ENCODE measurements around the gene PLEKHB1. TPM values are rescaled to one million over a fixed set of nuclear protein-coding genes. Genes with fewer than 3 reads are reported as not detected.
A peak's percentile ranks its signal among the peaks of the same experiment; 100 is the strongest.

PLEKHB1 gene
- total RNA-seq, 1 experiment from 2014 or later, result 37.1 TPM

- H3K14ac ChIP-seq (ENCODE audit: insufficient read depth, low read length), result no peak overlapping the region
- no peak overlapping the region for H4K91ac ChIP-seq (ENCODE audit: insufficient read length, low read depth, low read length)
- 100% methylated on average over 3 of the region's 20 CpGs for WGBS (ENCODE audit: extremely low coverage, insufficient read length, low lambda C conversion rate)
- no peak overlapping the region for H3K23ac ChIP-seq (ENCODE audit: insufficient read length, low read depth, low read length)
- peaks cover 27 to 39% of the 10 kb centered on the region in 2 experiments for H3K4me1 Mint-ChIP-seq
- no peak overlapping the region for H2BK12ac ChIP-seq (ENCODE audit: insufficient read length, low read depth, low read length)
- no peak overlapping the region for H2BK15ac ChIP-seq (ENCODE audit: low read depth, low read length)
- peaks cover 10% of the 10 kb centered on the region for H3K23me2 ChIP-seq (ENCODE audit: insufficient read length, low read depth, low read length, poor library complexity, severe bottlenecking)
- no peaks in the 10 kb centered on the region for H3K27me3 Mint-ChIP-seq (ENCODE audit: low read depth)
- peak overlapping the region; percentile 86 to 98 (median 92) for H3K27ac Mint-ChIP-seq
- no peak overlapping the region for H2BK20ac ChIP-seq (ENCODE audit: low read depth, low read length, poor library complexity, severe bottlenecking)
- H3K56ac ChIP-seq (ENCODE audit: insufficient read length, low read depth, low read length), result no peak overlapping the region
- peak overlapping the region; percentile 44 for H3K4me2 ChIP-seq (ENCODE audit: insufficient read depth, insufficient read length, low read length)
- H4K5ac ChIP-seq (ENCODE audit: insufficient read length, low read depth, low read length), result no peak overlapping the region
- no peaks in the 10 kb centered on the region for H3K9me3 ChIP-seq (ENCODE audit: control insufficient read depth, low read depth, low read length)
- no peak overlapping the region for H4K8ac ChIP-seq (replicated peaks; ENCODE audit: insufficient read length, low read depth, low read length)
- no peak for TF ChIP-seq CTCF (conservative IDR thresholded peaks at IDR 0.05)
- H3K9ac ChIP-seq (ENCODE audit: extremely low read depth, insufficient read length, low read length), result peak overlapping the region; percentile 10
- H2BK120ac ChIP-seq (ENCODE audit: low read depth, low read length, poor library complexity, severe bottlenecking), result no peak overlapping the region
- H2AK5ac ChIP-seq (ENCODE audit: insufficient read length, low read length), result no peak overlapping the region
- H2AFZ ChIP-seq (ENCODE audit: low read length), result no peak overlapping the region
- no peak overlapping the region for H3T11ph ChIP-seq (ENCODE audit: low read length)
- no peak overlapping the region for H3K18ac ChIP-seq (ENCODE audit: insufficient read length, low read depth, low read length)
- DNase-seq, result no peak
- no peaks in the 10 kb centered on the region for H4K20me1 ChIP-seq (ENCODE audit: control insufficient read depth, insufficient read depth, insufficient read length)
- H3K27me3 ChIP-seq (ENCODE audit: insufficient read depth, low read length), result no peaks in the 10 kb centered on the region
- H3K36me3 Mint-ChIP-seq (ENCODE audit: insufficient read depth in 1 of 3, low read depth in 3 of 3), result no peaks in the 10 kb centered on the region; a peak in 1 of 7 replicates
- no peak overlapping the region for H3K4ac ChIP-seq (ENCODE audit: low read depth, low read length)
- H3K4me3 Mint-ChIP-seq, result peak overlapping the region; percentile 79 to 94
- H3K79me1 ChIP-seq (ENCODE audit: insufficient read depth, low read depth, low read length, poor library complexity, severe bottlenecking), result no peaks in the 10 kb centered on the region
- peaks cover 10% of the 10 kb centered on the region for H3K4me1 ChIP-seq (ENCODE audit: insufficient read depth, low read length)
- peaks cover 9% of the 10 kb centered on the region; the same call in 1 of the 2 replicates for H3K79me2 ChIP-seq (ENCODE audit: insufficient read depth, low read length)
- no peaks in the 10 kb centered on the region; a peak in 2 of 5 replicates for H3K9me3 Mint-ChIP-seq
- no peak overlapping the region for H2BK5ac ChIP-seq (ENCODE audit: insufficient read length, low read length)
- H3K27ac ChIP-seq (ENCODE audit: insufficient read length, low read depth, low read length), result no peak overlapping the region
These were observed 47.5 kb upstream of the PLEKHB1 start for GRCh38 chr11:73598719-73599379.

Data from H9 (cell line).